Testis (tissue), 2 donors: ENCODE results near the gene GCHFR.

ENCODE experiments used
- CTCF ChIP-seq, 3 experiments: fragments of 450-650 bp in 2 of 3; fragments of 200-600 bp in 1 of 3; sonication (generic) in 1 of 3; IDR thresholded peaks; one replicate each; pipeline ENCODE4 v1.5.1; 2016 to 2019; ENCODE audit warnings: antibody characterized with exemption in 3 of 3, mild to moderate bottlenecking in 2 of 3, moderate library complexity in 1 of 3
- POLR2A ChIP-seq: fragments of 450-650 bp; IDR thresholded peaks from one replicate; pipeline ENCODE4 v1.6.1; 2017; ENCODE audit warnings: antibody characterized with exemption, mild to moderate bottlenecking, moderate library complexity

DNA sequence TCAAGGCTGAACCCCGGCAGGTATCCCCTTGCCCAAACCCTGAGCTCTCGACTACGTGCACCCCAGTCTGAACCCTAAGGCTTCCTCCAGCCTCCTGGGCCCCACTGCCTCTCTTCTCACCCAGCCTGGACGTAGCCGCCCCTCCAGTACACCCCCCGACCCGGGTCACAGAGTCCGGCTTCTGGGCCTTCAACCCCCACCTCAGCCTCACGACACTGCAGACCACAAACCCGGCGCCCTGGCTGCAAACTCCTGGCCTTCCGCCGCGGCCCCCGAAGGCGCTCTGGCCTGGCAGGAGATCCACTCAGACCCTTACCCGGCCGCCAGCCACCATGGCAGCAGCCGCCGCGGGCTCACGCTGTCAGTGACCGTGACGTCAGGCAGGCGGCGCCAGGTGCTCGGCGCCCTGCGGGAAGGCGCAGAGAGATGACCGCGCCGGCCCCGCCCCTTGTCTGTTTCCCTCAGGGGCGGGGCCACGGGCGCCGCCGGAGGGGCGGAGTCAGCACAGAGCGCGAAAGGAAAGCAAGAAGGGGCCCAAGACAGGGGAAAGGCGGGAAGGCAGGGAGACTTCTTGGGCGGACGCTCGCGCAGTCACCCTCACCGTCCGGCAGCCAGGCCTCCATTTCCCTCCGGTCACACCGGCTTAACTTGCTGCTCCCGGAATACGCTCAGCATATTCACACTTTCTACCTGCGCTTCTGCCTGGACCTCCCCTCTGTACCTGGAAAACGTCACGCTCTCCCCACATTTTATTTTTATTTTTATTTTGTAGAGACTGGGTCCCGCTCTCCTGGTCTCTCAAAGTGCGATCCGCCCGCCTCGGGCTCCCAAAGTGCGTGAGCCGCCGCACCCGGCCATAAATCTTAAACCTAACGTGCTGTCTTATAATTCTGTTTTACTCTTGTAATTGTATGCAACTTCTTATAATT is 8.7 kb upstream of the GCHFR start, which contains the start of gene RMDN3:
- TF ChIP-seq POLR2A (peak; percentile 32), CTCF (IDR thresholded peaks at IDR 0.05) (peak in 2 of 3 experiments; percentile 29 to 41)
